ENCODE data around the gene SPPL2C.

DNA sequence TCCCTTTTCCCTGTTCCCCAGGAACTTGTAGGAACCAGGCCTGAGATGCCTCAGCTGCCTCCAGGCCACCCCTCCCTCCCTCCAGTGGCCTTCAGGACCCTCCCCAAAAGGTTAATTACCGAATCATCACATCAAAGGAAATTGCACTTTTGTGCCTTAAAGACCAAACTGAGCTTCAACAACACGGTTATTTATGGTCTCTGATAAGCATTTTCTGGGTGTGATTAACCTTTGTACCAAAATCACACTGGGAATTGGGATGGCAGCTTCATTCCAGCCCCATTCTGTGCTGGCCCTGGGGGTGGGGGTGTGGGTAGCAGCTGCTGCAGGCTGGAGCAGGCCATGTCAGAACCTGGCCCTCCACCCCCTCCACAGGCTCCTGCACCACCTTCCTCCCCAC, 43.9 kb upstream of the SPPL2C start:
- TF ChIP-seq EZH2 (IDR thresholded peaks at IDR 0.05; ENCODE audit: borderline replicate concordance, low read length), result no peak
- TF ChIP-seq, protein P1, sequence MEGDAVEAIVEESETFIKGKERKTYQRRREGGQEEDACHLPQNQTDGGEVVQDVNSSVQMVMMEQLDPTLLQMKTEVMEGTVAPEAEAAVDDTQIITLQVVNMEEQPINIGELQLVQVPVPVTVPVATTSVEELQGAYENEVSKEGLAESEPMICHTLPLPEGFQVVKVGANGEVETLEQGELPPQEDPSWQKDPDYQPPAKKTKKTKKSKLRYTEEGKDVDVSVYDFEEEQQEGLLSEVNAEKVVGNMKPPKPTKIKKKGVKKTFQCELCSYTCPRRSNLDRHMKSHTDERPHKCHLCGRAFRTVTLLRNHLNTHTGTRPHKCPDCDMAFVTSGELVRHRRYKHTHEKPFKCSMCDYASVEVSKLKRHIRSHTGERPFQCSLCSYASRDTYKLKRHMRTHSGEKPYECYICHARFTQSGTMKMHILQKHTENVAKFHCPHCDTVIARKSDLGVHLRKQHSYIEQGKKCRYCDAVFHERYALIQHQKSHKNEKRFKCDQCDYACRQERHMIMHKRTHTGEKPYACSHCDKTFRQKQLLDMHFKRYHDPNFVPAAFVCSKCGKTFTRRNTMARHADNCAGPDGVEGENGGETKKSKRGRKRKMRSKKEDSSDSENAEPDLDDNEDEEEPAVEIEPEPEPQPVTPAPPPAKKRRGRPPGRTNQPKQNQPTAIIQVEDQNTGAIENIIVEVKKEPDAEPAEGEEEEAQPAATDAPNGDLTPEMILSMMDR (conservative IDR thresholded peaks at IDR 0.05 in 1 of 2, IDR thresholded peaks at IDR 0.05 in 1 of 2; ENCODE audit: extremely low read depth in 1 of 2, insufficient read depth in 1 of 2, low read depth in 1 of 2, low read length in 2 of 2), result no peak
